Brain microvascular endothelial cell (primary cell): Measurements from ENCODE around the gene NRXN3.

Experiments used
- DNase-seq: peaks from one replicate; pipeline ENCODE4 v3.0.0-alpha.2; 2020
- H3K27ac ChIP-seq: fragments of 250-450 bp; sonication (Bioruptor Pico); 2 replicates; pipeline ENCODE4 v1.5.1; 2020; ENCODE audit warnings: mild to moderate bottlenecking, moderate library complexity
- H3K27me3 ChIP-seq: fragments of 250-450 bp; sonication (Bioruptor Pico); replicated peaks from 2 replicates; pipeline ENCODE4 v1.5.1; 2020; ENCODE audit warnings: mild to moderate bottlenecking
- H3K36me3 ChIP-seq: fragments of 250-450 bp; sonication (Bioruptor Pico); replicated peaks from 2 replicates; pipeline ENCODE4 v1.5.1; 2020; ENCODE audit warnings: mild to moderate bottlenecking
- H3K4me3 ChIP-seq: 2 replicates; pipeline ENCODE4 v1.5.1; 2011; ENCODE audit warnings: low read depth, mild to moderate bottlenecking, control low read depth, low read length, moderate library complexity
- in situ Hi-C: cut with HindIII; loops from 2 replicates; pipeline ENCODE4 v1.10.0; 2017; ENCODE audit warnings: low sequenced_read_pairs, low pct_ligation_motif_present
- TF ChIP-seq, protein P1 (sequence below): IDR thresholded peaks from 2 replicates; pipeline ENCODE4 v1.5.1; 2011; ENCODE audit warnings: low read depth, mild to moderate bottlenecking, moderate library complexity, low read length, control low read depth, inconsistent platforms; ENCODE audit errors: missing control alignments

The NRXN3 gene

DNA sequence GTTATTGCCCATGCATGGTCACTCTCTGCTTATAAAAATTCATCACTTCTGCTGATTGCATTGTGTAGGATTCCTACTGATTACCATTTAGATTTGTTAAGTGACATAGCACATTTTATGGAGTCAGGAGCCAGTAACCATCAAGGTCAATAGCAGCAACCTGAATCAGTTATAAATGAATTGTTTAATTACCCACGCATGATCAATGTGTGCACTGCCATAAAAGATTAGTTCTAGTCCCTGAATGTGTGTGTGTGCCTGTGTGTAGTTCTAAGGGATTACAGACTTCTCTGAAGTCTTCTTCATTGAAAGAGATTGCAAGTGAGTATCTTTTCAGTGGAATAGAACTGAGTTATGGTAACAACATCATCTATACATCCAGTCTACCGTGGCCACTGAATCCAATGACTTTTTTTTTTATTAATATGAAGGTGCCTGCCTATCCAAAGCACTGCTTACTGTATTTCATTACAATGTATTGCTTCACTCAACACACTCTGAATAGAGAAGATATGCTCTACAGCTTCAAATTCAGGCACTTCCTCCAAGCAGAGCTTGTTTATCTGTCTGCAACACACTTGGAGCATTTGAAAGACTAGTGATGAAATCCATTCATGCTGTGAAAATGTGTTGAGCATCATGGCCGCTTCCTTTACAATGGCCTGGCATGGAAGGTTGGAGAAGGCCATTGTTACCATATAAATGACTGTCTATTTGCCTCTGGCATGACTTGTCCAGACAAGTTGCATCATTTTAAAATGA, 1659.4 kb downstream of the NRXN3 start:
- Histone ChIP-seq H3K36me3 (no peaks in the 10 kb centered on the region), H3K4me3 (no peak overlapping the region), H3K27me3 (no peaks in the 10 kb centered on the region), H3K27ac (no peak overlapping the region)
- in situ Hi-C loops = no loop called here
- no peak for DNase-seq
- TF ChIP-seq, protein P1, sequence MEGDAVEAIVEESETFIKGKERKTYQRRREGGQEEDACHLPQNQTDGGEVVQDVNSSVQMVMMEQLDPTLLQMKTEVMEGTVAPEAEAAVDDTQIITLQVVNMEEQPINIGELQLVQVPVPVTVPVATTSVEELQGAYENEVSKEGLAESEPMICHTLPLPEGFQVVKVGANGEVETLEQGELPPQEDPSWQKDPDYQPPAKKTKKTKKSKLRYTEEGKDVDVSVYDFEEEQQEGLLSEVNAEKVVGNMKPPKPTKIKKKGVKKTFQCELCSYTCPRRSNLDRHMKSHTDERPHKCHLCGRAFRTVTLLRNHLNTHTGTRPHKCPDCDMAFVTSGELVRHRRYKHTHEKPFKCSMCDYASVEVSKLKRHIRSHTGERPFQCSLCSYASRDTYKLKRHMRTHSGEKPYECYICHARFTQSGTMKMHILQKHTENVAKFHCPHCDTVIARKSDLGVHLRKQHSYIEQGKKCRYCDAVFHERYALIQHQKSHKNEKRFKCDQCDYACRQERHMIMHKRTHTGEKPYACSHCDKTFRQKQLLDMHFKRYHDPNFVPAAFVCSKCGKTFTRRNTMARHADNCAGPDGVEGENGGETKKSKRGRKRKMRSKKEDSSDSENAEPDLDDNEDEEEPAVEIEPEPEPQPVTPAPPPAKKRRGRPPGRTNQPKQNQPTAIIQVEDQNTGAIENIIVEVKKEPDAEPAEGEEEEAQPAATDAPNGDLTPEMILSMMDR = no peak

GRCh38 chr14:79831195-79831892, 1661.2 kb downstream of the NRXN3 start:
- TF ChIP-seq, protein P1 = no peak
- in situ Hi-C loops = no loop called here
- H3K27me3 ChIP-seq = no peaks in the 10 kb centered on the region
- no peak overlapping the region for H3K4me3 ChIP-seq
- DNase-seq = no peak
- no peaks in the 10 kb centered on the region for H3K36me3 ChIP-seq
- no peak overlapping the region for H3K27ac ChIP-seq

GRCh38 chr14:79833781-79834180, 1663.6 kb downstream of the NRXN3 start:
- Histone ChIP-seq H3K27me3 (no peaks in the 10 kb centered on the region), H3K4me3 (no peak overlapping the region), H3K27ac (no peak overlapping the region), H3K36me3 (no peaks in the 10 kb centered on the region)
- in situ Hi-C loops = no loop called here
- no peak for DNase-seq
- TF ChIP-seq, protein P1 = no peak

DNA sequence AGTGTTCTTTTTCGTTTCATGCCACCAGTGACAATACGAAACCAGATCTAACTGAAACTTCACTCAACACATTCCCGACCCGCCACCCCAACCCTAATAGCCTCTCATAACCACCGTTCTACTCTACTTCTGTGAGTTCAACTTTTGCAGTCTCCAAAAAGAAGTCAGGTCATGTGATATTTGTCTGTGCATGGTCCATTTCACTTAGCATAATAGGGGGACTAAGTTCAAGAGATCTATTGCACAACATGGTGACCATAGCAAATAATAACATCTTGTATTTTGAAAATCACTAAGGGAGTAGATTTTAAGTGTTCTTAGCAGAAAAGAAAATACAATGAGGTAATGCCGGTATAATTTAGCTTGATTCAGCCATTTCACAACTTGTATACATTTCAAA, 1664.7 kb downstream of the NRXN3 start:
- Histone ChIP-seq H3K27ac (no peak overlapping the region), H3K4me3 (no peak overlapping the region), H3K27me3 (no peaks in the 10 kb centered on the region), H3K36me3 (no peaks in the 10 kb centered on the region)
- TF ChIP-seq, protein P1 = no peak
- in situ Hi-C loops = no loop called here
- no peak for DNase-seq

GRCh38 chr14:79836577-79836976, 1666.4 kb downstream of the NRXN3 start:
- TF ChIP-seq, protein P1 = no peak
- no peak overlapping the region for H3K27ac ChIP-seq
- no peaks in the 10 kb centered on the region for H3K36me3 ChIP-seq
- peak; percentile 30 for DNase-seq
- in situ Hi-C loops = no loop called here
- H3K27me3 ChIP-seq = no peaks in the 10 kb centered on the region
- H3K4me3 ChIP-seq = no peak overlapping the region
